Peyer's patch (tissue), 4 donors: ENCODE results near the gene AOX1.

Experiments
- CTCF ChIP-seq, 6 experiments: fragments of 450-650 bp in 4 of 6; fragments of 200-600 bp in 2 of 6; sonication (generic) in 1 of 6; IDR thresholded peaks; one replicate each; pipeline ENCODE4 v1.5.1; 2017 to 2019; ENCODE audit warnings: antibody characterized with exemption in 6 of 6, mild to moderate bottlenecking in 3 of 6, moderate library complexity in 1 of 6
- POLR2A ChIP-seq, 2 donors: fragments of 450-650 bp; IDR thresholded peaks; one replicate each; pipeline ENCODE4 v1.5.1; 2017; ENCODE audit warnings: antibody characterized with exemption in 2 of 2, mild to moderate bottlenecking in 2 of 2, moderate library complexity in 2 of 2

GRCh38 chr2:200681697-200682096 lies 95.9 kb downstream of the AOX1 start:
- TF ChIP-seq CTCF (IDR thresholded peaks at IDR 0.05): no peak
- TF ChIP-seq POLR2A (IDR thresholded peaks at IDR 0.05): no peak
